ENCODE results near the gene HEXIM2. TPM values are rescaled to one million over a fixed set of nuclear protein-coding genes. Genes with fewer than 3 reads are reported as not detected.

Gene HEXIM2
- total and polyA plus RNA-seq, 2 of the 13 experiments (the other 11 are each of a cell fraction or from before 2014, with no cell fraction given): 27.1 to 32.4 TPM

GRCh38 chr17:45162025-45162687 lies 481 bp downstream of the HEXIM2 start (continued):
- TF ChIP-seq, protein P1, sequence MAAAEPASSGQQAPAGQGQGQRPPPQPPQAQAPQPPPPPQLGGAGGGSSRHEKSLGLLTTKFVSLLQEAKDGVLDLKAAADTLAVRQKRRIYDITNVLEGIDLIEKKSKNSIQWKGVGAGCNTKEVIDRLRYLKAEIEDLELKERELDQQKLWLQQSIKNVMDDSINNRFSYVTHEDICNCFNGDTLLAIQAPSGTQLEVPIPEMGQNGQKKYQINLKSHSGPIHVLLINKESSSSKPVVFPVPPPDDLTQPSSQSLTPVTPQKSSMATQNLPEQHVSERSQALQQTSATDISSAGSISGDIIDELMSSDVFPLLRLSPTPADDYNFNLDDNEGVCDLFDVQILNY (CRISPR knock-in tag; conservative IDR thresholded peaks at IDR 0.05): no peak
- TF ChIP-seq PHF21A (CRISPR knock-in tag; IDR thresholded peaks at IDR 0.05) (no peak), ZBTB10 (CRISPR knock-in tag; IDR thresholded peaks at IDR 0.05; ENCODE audit: borderline replicate concordance) (no peak), ZSCAN9 (CRISPR knock-in tag; IDR thresholded peaks at IDR 0.05; ENCODE audit: borderline replicate concordance) (no peak), PHF8 (CRISPR knock-in tag; IDR thresholded peaks at IDR 0.05) (0 out of 2 replicates have a peak, but pooled peaks have one; percentile 1), ARID3A (IDR thresholded peaks at IDR 0.05; ENCODE audit: low read depth, low read length) (no peak), MED13 (CRISPR knock-in tag; IDR thresholded peaks at IDR 0.05) (no peak), ZNF251 (CRISPR knock-in tag; IDR thresholded peaks at IDR 0.05) (no peak), RAD51 (IDR thresholded peaks at IDR 0.05; ENCODE audit: borderline replicate concordance) (no peak)
- TF ChIP-seq, protein P2, sequence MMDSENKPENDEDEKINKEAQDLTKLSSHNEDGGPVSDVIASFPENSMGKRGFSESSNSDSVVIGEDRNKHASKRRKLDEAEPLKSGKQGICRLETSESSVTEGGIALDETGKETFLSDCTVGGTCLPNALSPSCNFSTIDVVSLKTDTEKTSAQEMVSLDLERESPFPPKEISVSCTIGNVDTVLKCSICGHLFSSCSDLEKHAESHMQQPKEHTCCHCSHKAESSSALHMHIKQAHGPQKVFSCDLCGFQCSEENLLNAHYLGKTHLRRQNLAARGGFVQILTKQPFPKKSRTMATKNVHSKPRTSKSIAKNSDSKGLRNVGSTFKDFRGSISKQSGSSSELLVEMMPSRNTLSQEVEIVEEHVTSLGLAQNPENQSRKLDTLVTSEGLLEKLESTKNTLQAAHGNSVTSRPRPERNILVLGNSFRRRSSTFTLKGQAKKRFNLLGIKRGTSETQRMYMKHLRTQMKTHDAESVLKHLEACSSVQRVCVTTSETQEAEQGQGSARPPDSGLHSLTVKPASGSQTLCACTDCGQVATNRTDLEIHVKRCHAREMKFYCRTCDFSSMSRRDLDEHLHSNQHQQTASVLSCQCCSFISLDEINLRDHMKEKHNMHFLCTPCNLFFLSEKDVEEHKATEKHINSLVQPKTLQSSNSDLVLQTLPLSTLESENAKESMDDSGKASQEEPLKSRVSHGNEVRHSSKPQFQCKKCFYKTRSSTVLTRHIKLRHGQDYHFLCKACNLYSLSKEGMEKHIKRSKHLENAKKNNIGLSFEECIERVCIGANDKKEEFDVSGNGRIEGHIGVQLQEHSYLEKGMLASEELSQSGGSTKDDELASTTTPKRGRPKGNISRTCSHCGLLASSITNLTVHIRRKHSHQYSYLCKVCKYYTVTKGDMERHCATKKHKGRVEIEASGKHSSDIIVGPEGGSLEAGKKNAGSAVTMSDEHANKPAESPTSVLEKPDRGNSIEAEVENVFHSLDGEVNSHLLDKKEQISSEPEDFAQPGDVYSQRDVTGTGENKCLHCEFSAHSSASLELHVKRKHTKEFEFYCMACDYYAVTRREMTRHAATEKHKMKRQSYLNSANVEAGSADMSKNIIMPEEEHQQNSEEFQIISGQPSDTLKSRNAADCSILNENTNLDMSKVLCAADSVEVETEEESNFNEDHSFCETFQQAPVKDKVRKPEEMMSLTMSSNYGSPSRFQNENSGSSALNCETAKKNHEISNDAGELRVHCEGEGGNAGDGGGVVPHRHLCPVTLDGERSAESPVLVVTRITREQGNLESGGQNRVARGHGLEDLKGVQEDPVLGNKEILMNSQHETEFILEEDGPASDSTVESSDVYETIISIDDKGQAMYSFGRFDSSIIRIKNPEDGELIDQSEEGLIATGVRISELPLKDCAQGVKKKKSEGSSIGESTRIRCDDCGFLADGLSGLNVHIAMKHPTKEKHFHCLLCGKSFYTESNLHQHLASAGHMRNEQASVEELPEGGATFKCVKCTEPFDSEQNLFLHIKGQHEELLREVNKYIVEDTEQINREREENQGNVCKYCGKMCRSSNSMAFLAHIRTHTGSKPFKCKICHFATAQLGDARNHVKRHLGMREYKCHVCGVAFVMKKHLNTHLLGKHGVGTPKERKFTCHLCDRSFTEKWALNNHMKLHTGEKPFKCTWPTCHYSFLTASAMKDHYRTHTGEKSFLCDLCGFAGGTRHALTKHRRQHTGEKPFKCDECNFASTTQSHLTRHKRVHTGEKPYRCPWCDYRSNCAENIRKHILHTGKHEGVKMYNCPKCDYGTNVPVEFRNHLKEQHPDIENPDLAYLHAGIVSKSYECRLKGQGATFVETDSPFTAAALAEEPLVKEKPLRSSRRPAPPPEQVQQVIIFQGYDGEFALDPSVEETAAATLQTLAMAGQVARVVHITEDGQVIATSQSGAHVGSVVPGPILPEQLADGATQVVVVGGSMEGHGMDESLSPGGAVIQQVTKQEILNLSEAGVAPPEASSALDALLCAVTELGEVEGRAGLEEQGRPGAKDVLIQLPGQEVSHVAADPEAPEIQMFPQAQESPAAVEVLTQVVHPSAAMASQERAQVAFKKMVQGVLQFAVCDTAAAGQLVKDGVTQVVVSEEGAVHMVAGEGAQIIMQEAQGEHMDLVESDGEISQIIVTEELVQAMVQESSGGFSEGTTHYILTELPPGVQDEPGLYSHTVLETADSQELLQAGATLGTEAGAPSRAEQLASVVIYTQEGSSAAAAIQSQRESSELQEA (CRISPR knock-in tag; IDR thresholded peaks at IDR 0.05; ENCODE audit: not compliant biosample characterization): no peak
- TF ChIP-seq, protein P3, sequence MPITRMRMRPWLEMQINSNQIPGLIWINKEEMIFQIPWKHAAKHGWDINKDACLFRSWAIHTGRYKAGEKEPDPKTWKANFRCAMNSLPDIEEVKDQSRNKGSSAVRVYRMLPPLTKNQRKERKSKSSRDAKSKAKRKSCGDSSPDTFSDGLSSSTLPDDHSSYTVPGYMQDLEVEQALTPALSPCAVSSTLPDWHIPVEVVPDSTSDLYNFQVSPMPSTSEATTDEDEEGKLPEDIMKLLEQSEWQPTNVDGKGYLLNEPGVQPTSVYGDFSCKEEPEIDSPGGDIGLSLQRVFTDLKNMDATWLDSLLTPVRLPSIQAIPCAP (CRISPR knock-in tag; IDR thresholded peaks at IDR 0.05; ENCODE audit: low read depth): no peak
